Right forelimb (tissue), 1 donor: ENCODE measurements around the gene ACSS1.
A peak's percentile ranks its signal among the peaks of the same experiment; 100 is the strongest.

Source experiments
- DNase-seq: peaks from one replicate; pipeline ENCODE4 v3.0.0-alpha.2; 2018

ACSS1 gene

DNA sequence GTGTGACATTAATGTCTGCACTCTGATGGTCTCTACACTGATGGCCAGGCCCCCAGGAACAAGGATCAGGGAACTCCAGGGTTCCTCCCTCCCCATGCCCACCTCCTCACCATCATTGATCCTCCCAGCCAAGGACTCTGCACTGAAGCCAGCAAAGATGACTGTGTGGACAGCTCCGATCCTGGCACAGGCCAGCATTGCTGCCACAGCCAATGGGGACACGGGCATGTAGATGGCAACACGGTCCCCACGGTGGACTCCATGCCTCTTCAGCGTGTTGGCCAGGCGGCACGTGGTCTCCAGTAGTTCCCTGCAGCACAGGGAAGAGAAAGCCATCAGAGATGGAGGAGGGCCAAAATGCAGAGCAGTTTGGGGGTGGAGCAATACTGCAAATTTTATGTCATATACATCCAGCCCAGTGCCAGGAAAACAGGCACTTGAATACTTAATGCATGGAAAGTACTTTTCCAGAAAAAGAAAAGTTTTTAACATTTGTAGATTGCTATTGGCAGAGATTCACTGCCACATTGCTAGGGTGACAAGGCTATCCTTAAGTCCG lies 27.2 kb downstream of the ACSS1 start:
- DNase-seq: no peak

DNA sequence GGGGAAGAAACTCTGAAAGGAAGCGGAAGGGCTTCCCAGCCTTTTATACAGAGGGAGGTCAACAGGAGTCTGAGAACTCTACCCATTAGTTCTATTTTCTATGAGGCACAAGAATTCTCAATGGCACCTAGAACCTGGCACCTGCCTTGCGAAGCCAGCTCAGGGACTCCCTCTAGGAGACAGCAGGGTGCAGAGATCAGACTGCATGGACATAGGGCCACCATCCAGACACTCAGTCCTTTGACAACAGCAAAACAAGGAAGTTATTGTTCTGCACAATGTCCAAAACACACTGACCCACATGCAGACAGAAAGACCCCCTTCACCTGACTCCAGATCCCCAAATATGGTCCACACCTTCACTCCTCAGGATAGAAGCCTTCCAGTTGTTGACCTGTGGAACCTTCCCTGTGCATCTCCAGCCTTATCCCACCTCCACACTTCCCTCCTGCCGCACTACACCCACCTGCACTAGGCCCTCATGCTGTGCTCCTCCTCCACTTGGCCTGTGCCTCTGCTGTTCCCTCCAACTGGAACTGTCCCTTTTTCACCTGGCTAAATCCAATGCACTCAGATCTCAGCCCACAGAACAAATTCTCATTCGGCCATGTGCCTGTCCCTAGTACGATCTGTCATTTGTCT lies 27.8 kb downstream of the ACSS1 start:
- DNase-seq: no peak

DNA sequence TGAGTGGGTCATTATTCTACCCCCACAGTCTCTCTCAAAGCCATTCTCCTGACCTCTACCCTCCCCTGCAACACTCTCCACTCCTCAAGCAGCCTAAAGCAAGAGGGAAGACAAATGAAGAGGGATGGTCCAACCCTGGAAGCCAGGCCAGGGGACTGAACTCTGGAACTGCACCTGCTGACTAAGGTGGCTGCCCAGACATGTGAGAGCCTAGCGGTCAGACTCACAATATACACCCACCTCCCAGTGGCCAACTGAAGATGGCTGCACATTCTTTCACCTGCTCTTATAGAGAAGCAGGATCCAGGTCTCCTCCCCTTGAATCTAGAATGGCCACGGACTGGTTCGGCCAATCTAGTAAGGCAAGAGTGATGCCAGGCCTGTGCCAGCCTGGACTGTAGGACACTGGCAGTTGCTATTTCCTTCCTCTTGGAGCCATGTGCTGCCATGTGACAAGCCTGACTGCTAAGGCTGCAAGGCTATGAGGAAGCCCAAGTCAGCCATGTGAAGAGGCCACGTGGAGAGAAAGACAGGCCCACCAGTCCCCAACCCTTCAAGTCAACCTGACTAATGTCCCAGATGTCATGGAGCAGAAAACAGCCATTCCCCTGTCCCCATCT lies 31.8 kb downstream of the ACSS1 start:
- peak; percentile 26 for DNase-seq

DNA sequence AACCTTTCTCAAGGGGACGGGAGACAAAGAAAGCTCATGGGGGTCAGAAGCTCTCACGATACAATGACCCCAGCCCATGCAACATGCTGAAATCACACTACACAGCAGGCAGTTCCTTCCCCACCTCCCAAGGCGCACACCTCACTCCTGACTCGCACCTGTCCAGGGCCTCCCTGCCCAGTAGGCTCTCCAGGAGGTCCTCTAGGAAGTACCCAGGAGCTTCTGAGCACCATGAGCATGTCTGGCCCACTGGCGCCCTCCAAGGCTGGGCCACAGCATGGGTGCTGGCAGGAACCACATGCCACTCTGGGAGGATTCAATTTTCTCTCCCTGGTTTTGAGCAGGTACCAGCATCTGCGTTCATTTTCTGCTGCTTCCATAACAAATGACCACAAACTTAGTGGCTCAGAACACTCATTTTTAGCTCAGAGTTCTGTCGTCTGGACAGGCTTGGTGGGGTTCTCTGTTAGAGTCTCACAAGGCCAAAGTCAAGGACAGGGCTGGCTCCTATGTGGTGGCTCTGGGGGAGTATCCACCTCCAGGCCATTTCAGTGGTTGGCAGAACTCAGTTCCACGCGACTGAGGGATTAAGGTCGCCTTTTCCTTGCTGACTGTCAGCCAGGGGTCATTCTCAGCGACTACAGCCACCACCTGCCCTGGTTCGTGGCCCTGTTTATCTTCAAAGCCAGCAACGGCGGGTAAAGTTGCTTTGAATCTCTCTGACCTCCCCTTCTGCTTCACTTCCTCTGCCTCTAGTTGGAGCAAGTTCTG lies 32.7 kb downstream of the ACSS1 start:
- DNase-seq: peak; percentile 24

DNA sequence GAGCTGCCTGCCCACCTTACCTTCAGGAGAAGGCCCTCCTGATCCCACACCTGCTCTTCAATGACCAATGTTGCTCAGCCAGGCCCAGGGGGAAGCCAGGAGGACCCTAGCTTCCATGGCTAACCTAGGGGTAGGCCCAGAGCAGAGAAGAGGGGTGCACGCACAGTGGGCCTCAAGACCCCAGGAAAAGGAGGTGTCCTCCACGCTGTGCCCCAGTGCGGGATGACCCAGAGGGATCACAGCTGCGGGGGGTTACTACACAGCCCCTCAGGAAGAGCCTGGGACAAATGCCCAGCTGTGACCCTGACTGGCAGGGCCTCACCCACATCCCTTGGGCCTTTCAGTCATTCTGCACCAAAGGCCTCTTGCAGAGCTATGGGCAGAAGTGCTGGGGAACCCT lies 33.8 kb downstream of the ACSS1 start:
- peak; percentile 23 for DNase-seq

DNA sequence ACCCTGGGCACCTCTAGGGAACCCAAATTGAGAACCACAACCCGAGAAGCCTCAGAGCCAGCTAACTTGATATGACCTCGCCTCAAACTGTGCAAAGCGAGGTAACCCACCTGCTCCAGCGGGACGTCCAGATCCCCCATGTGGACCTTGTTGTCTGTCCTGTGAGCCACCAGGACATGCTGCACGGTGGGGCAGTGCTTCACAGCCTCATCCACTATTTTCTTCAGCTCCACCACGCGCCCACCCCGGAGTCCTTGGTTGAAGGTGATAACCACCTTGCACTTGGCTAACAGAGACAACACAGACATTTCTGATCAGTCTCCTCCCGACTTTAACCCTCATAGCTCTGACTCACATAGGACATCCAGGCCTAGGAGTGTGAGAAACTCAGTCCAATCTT lies 34.6 kb downstream of the ACSS1 start:
- peak; percentile 21 for DNase-seq

DNA sequence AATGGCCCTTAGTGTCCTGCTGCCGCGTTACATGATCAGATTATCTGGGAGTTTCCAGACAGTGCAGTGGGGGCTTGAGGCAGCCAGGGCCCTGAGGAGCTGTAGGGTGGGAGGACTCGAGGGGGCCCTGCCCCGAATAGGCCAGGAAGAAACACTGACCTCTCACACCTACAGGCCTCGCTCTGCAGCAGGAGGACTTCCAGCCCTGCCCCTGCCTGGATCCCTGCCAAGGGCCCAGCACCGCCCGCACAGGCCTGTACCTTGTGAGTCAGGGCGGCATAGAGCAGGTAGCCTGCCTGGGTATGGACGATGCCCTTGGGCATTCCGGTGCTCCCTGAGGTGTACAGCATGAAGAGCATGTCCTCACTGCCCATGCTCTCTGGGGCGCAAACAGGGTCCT lies 35.3 kb downstream of the ACSS1 start:
- peak; percentile 27 for DNase-seq

DNA sequence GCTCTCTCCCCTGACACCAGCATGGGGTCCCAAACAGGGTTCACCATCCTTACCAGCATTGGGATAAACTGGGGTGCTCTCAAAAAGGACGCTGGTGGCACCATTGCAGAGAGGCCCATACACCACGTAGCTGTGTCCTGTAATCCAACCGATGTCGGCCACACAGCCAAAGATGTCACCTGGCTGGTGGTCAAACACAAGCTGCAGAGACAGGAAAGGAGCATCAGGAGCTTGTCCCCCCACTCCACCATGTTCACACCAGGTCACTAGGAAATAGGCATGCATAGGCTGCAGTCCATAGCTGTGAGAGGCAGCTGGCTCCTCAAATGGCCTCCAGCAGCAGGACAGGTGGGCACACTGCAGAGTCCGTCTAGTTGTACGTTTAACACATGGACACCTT lies 36.6 kb downstream of the ACSS1 start:
- peak; percentile 12 for DNase-seq

DNA sequence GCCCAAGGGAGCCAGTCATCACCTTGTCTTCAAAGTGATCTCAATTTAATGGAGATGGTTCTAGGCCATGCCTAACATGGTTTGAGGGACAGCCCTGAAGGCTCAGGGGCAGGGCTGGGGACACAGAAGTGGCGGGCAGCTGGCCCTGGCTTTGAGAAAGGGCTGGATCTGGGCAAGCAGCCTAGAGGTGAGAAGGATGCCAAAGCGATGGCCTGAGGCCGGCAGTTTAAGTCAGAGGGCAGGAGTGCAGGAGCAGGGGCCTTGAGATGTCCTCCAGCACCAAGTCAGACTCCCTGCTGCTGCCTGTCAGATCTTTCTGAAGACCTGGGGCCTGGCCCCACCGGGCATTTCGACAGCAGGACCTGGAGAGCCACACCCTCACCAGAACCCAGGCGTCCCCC lies 37.0 kb downstream of the ACSS1 start:
- DNase-seq: no peak

DNA sequence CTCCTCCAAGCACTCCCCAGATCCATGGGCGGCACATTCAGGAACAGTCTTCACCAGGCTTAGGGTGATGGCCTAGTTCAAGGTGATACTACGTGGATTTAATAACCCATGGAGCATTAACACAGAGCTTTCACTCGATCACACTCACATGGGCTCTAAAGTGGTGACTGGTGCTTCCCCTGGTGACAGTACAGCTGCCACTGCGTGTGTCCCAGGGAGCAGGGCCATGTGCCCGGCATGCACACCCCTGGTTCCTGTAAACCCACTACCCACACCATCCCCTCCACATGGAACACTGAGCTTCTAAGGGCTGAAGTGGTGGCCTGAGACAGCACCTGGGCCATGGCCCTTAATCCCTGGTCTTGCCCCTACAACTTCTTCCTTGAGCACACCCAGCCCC lies 37.6 kb downstream of the ACSS1 start:
- no peak for DNase-seq

DNA sequence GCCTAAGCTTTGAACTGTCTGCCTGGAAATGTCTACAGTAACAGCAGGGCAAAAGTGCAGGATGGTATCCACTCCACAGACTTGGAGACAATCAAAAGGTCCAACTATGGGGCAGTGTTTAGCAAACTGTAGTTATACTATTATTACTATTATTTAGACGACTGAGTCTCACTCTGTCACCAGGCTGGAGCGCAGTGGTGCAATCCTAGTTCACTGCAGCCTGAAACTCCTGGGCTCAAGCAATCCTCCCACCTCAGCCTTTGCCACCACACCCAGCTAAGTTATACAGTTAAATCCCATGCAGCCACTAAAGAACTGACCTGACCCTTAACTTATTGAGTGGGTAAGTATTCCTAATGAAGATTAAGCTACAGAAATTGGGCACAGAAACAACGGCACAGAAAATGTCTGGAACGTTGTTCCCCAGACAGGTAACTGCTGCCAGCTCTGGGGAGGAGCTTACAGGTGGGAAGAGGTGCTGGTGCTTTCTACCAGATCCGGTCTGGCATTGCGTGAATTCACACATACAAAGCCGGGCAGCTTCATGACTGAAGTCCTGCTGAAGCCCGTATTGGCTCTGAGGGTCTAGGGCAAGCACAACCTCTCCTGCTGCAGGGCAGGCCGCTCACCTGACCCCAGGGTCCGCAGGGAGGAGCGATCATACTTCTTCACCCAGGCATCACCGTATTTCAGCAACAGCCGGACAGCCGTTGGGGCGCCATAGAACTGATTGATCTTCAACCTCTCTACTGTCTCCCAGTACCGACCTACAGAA lies 38.4 kb downstream of the ACSS1 start:
- no peak for DNase-seq

DNA sequence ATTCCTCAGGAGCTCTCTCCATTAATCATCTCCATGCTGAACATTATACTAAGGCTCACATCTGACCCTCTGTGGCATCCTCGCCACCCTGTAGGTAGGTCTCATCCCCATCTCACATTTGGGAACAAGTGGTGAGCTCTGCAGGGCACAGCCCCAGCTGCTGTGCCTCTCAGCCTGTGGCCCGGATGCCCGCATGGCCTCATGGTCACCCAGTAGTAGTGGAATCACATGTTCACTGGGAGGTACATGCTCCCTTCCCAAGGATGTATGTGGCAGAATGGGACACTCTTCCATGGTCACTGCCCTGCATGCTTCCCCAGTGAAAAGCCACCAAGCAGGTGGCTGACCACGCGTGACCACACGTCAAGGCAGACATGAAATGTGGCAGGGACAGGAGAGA lies 39.1 kb downstream of the ACSS1 start:
- no peak for DNase-seq

DNA sequence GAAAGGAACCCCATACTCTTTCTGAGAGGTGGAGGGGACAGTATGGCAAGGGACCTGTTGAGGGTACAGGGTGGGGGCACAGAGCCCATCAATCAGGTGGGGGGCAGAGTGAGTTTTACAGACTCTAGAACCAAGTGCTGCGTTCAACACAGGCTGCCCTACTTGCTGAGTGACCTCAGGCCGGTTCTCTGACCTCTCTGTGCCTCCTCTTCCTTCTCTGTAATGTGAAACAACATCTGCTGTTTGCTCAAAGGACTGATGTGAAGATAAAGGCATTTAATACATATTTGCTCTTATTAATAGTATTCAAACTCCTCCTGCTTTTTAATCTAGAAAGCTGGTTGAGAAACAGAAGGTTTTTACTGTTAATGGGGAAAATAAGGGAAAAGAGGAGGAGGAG lies 39.5 kb downstream of the ACSS1 start:
- no peak for DNase-seq

DNA sequence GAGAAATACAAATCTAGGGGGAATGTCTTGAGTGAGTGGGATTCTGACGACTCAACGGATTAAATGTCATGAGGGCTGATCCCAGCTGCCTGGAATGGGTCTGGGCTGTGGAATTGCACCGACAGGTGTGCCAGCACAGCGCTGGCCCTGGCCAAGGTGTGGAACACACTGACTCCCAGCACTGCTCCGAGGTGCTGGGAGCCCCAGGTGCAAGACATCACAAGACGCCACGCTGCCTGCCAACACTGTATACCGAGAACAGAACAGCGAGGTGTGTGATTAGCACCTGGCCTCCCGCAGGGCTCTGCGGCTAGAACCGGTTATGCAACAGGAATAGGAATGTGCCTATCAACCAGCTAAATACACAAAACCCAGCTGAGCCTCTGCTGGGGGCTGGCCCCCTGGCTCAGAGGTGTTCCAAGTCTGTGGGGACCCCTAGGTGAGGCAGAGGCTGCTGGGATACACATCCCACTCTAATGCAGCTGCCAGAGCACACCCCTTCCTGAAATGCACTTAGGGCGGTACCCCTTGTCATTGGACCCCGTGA lies 40.6 kb downstream of the ACSS1 start:
- DNase-seq: no peak

DNA sequence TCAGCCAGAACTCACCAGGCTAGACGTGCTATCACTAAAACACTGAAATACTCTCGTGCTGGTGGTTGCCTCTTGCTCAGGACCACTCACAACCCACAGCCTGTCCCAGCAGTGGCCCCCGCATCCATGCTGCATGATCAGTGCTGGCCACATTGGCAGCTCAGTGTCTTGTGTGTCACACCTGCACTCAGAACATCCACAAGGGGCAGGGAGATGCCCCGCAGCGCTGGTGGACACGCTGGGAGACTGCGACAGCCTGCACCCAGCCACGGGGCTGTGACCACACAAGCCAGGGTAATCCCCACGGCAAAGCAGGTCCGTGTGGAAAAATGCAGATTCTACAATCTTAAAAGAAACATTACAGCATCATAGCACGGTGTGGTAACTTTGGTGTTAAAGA lies 41.5 kb downstream of the ACSS1 start:
- no peak for DNase-seq

DNA sequence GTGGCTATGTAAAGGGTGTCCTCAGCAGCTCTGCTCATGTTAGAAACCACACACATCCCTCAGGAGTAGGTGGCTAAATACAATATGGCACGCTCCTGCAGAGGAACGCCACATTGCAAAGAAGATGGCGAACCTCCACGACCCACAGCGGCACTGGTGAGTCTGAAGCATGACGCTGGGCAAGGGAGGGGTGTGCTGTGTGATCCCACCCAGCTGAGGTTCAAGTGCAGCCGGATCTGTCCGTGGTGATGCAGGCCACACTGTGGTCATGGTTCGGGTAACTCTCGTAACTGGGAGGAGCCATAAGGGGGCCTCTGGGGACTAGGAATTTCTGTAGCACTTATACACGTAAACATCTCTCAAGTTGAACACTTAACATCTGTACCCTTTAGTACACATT lies 42.0 kb downstream of the ACSS1 start:
- no peak for DNase-seq

DNA sequence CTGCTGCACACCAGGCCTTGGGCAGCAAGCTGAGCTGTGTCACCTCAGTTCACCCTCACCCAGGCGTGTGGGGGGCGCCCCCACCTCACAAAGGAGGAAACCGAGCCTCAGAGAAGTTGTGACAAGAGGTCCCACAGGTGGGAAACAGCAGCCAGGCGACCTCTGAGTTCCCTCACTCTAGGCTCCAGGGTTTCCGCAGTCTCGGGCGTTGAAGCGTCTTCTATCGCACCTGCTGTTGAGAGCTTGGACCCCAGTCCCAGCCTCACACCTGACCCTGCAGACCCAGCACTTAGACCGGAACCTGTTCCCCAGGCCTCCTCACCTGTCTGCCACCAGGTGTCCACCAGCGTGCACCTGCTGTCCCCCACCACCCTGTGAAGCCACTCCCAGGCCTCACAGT lies 43.1 kb downstream of the ACSS1 start:
- peak; percentile 11 for DNase-seq

DNA sequence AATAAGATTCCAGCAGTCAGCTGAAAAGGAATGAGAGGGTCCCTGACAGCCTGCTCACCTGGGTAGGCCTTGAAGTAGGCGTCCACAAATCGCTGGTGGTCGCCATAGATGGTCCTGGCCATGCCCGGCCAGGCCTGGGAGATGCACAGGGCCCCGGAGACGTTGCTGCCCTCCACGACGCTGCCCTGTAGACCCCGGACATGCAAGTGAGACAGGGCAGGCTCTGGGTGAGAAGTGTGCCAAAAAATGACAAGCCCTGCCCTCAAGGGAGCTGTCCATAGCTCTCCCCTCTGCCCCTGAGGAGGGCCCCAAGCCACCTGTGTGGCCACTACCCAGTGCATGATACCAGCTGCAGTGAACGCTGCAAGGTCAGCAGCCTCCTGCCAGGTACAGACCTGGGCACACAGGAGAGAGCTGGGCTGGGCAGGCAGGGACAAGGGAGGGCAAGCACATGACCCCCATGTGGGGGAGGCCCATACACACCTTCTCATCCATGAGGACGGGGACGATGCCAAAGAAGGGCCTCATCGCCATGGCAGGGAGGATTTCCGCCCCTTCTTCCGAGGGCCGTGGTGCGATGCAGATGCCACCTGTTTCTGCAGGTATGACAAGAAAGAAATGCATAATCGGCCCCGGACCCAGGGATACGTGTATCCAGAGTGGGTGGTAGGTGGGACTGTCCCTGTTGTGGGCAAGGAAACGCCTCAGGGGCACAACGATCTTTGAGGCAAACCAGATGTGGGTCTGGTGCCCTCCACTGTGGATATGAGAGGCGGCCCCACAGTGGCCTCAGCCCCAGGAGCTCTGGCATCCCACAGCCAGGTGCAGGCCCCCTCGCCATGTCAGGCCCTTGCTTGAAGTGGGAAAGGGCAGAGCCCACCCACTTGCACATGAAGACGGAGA lies 44.2 kb downstream of the ACSS1 start:
- DNase-seq: peak; percentile 30

DNA sequence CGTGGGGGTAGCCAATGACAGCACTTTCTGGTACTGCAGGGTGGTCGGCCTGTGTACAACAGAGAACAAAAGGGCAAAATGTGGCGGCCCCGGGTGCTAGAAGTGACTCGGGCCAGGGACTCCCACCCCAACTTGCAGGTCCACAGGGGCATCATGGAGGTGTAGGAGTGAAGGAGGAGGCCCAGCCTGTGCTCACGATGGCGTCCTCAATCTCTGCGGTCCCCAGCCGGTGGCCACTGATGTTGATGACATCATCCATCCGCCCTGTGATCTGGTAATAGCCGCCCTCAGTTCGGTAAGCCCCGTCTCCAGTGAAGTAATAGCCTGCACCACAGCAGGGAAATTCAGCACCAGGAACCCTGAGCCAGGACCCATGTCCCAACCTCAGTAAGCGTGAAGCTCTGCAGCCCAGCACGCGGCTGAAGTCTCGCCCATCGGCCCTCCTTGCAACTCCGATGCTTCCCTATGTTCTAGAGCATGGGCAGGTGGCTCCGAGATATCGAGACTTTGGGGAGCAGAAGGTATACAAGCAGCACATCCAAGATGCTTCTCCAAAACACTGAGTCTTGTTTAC lies 45.2 kb downstream of the ACSS1 start:
- peak; percentile 22 for DNase-seq

DNA sequence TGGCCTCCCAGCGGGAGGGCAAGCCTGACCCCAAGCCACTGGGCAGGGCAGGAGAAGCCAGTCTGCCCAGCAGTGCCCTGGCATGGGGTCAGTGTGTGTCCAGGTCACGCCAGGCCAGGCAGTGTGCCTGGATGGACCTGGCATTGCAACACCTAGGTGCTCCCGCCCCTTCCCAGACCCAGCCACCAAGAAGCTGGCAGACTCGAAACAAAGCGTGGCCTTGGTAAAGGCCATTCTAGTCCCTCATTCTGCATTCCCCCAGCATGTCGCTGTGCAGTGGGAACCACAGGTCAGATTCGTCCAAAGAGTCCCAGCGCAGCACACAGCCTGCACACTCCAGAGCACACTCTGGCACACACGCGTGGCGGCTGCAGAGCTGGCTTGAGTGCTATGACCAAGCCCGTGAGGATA lies 46.1 kb downstream of the ACSS1 start:
- peak; percentile 37 for DNase-seq

DNA sequence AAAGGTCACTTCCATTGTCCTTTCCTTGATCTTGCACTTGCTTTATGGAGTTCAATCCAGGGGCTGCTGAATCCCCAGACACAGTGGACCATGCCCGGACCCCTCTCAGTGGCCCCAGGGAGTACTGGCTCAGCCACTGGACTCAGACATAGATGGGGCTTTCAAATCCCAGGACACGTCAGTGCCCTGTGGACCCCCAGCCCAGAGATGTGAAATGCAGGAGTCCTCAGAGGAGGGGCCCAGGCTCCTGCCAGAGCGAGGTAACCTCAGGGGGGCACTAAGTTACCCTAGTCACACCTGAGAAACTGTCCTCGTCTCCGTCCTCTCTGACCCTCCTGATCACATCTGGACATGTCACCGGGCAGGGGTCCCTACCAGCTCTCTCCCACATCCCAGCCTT lies 46.7 kb downstream of the ACSS1 start:
- peak; percentile 0 for DNase-seq
